Ishikawa (cell line): Measurements from ENCODE around the gene ZCCHC7.

ENCODE experiments used
- CEBPB ChIP-seq: IDR thresholded peaks from 2 replicates; pipeline ENCODE4 v1.6.1; 2012
- CREB1 ChIP-seq: IDR thresholded peaks from 2 replicates; pipeline ENCODE4 v1.6.1; 2012; ENCODE audit warnings: low read depth
- EGR1 ChIP-seq: IDR thresholded peaks from 2 replicates; pipeline ENCODE4 v1.6.1; 2012
- EP300 ChIP-seq: IDR thresholded peaks from 2 replicates; pipeline ENCODE4 v1.6.1; 2012; ENCODE audit warnings: borderline replicate concordance
- FOXM1 ChIP-seq: IDR thresholded peaks from 2 replicates; pipeline ENCODE4 v1.6.1; 2012; ENCODE audit warnings: low read depth, borderline replicate concordance
- MAX ChIP-seq: IDR thresholded peaks from 2 replicates; pipeline ENCODE4 v1.6.1; 2012
- NFIC ChIP-seq: IDR thresholded peaks from 2 replicates; pipeline ENCODE4 v1.6.1; 2012
- RAD21 ChIP-seq: IDR thresholded peaks from 2 replicates; pipeline ENCODE4 v1.6.1; 2012; ENCODE audit warnings: low read depth
- TAF1 ChIP-seq: IDR thresholded peaks from 2 replicates; pipeline ENCODE4 v1.6.1; 2012; ENCODE audit warnings: low read depth, mild to moderate bottlenecking
- TCF12 ChIP-seq: IDR thresholded peaks from 2 replicates; pipeline ENCODE4 v1.6.1; 2012; ENCODE audit warnings: low read depth
- TEAD4 ChIP-seq: IDR thresholded peaks from 2 replicates; pipeline ENCODE4 v1.6.1; 2012
- USF1 ChIP-seq: IDR thresholded peaks from 2 replicates; pipeline ENCODE4 v1.6.1; 2012
- YY1 ChIP-seq: IDR thresholded peaks from 2 replicates; pipeline ENCODE4 v1.6.1; 2012; ENCODE audit warnings: low read depth
- ZBTB7A ChIP-seq: IDR thresholded peaks from 2 replicates; pipeline ENCODE4 v1.6.1; 2012; ENCODE audit warnings: low read depth
- TF ChIP-seq, protein P1 (sequence below): IDR thresholded peaks from 2 replicates; pipeline ENCODE4 v1.6.1; 2012; ENCODE audit warnings: low read depth, mild to moderate bottlenecking

Gene ZCCHC7

GRCh38 chr9:37107701-37108100 is 12.7 kb upstream of the ZCCHC7 start:
- TF ChIP-seq EP300: no peak
- TF ChIP-seq TAF1: no peak
- no peak for TF ChIP-seq TCF12
- TF ChIP-seq MAX: no peak
- no peak for TF ChIP-seq EGR1
- no peak for TF ChIP-seq ZBTB7A
- no peak for TF ChIP-seq USF1
- TF ChIP-seq, protein P1, sequence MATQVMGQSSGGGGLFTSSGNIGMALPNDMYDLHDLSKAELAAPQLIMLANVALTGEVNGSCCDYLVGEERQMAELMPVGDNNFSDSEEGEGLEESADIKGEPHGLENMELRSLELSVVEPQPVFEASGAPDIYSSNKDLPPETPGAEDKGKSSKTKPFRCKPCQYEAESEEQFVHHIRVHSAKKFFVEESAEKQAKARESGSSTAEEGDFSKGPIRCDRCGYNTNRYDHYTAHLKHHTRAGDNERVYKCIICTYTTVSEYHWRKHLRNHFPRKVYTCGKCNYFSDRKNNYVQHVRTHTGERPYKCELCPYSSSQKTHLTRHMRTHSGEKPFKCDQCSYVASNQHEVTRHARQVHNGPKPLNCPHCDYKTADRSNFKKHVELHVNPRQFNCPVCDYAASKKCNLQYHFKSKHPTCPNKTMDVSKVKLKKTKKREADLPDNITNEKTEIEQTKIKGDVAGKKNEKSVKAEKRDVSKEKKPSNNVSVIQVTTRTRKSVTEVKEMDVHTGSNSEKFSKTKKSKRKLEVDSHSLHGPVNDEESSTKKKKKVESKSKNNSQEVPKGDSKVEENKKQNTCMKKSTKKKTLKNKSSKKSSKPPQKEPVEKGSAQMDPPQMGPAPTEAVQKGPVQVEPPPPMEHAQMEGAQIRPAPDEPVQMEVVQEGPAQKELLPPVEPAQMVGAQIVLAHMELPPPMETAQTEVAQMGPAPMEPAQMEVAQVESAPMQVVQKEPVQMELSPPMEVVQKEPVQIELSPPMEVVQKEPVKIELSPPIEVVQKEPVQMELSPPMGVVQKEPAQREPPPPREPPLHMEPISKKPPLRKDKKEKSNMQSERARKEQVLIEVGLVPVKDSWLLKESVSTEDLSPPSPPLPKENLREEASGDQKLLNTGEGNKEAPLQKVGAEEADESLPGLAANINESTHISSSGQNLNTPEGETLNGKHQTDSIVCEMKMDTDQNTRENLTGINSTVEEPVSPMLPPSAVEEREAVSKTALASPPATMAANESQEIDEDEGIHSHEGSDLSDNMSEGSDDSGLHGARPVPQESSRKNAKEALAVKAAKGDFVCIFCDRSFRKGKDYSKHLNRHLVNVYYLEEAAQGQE: no peak
- no peak for TF ChIP-seq CEBPB

- TF ChIP-seq MAX (no peak), USF1 (no peak), CREB1 (no peak), CEBPB (no peak), EGR1 (no peak), FOXM1 (no peak), TEAD4 (no peak), ZBTB7A (no peak)
These were observed 2.4 kb upstream of the ZCCHC7 start for GRCh38 chr9:37117956-37118355.

DNA sequence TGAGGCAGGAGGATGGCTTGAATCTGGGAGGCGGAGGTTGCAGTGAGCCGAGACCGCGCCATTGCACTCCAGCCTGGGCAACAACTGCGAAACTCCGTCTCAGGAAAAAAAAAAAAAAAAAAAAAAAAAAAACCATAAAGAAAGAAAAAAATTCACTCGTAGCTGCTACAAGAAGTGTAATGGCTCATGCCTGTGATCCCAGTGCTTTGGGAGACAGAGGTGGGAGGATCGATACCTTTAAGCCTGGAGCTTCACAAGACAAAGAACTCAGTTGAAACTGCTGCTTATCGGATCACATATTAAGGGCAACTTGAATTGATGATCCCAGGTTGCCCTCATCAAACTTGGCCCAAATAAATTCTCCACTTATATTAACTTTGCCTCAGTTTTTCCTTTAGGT is 1.0 kb upstream of the ZCCHC7 start:
- no peak for TF ChIP-seq TAF1
- no peak for TF ChIP-seq RAD21
- TF ChIP-seq TEAD4: no peak
- TF ChIP-seq, protein P1: no peak
- no peak for TF ChIP-seq CEBPB
- TF ChIP-seq CREB1: no peak
- TF ChIP-seq EGR1: no peak
- no peak for TF ChIP-seq FOXM1
- TF ChIP-seq NFIC: no peak
- TF ChIP-seq TCF12: no peak
- TF ChIP-seq MAX: no peak
- no peak for TF ChIP-seq USF1
- no peak for TF ChIP-seq YY1
- TF ChIP-seq ZBTB7A: no peak
- no peak for TF ChIP-seq EP300

DNA sequence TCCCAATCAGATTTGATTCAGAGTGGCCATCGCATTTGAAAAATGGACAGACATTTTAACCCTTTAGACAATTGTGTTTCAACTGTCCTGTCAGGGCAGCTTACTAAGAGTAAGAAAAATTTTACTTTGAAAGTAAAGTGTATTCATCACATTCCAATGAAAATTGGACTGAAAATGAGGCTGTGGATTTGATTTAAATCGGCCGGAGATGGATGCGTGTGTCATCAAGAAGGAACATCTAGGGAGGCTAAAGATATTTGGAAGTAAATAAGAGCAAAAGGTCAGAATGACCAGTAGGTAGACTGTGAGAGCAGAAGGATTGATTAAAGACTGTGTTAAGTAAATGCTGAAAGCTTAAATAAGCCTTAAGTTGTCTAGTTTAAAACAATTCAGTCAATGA is 1.5 kb downstream of the ZCCHC7 start:
- TF ChIP-seq CREB1 (no peak), FOXM1 (no peak), TCF12 (no peak)
- TF ChIP-seq, protein P1: no peak

DNA sequence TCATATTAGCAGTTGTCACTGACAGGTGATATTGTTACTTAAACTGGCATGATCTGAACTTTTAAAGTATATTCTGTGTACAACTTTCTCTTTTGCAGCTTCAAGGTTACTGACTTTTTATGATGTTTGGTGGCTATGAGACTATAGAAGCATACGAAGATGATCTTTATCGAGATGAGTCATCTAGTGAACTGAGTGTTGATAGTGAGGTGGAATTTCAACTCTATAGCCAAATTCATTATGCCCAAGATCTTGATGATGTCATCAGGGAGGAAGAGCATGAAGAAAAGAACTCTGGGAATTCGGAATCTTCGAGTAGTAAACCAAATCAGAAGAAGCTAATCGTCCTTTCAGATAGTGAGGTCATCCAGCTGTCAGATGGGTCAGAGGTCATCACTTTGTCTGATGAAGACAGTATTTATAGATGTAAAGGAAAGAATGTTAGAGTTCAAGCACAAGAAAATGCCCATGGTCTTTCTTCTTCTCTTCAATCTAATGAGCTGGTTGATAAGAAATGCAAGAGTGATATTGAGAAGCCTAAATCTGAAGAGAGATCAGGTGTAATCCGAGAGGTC is 5.9 kb downstream of the ZCCHC7 start:
- TF ChIP-seq TCF12 (no peak), TAF1 (no peak), EP300 (no peak), NFIC (no peak), CEBPB (no peak), CREB1 (no peak), USF1 (no peak), ZBTB7A (no peak), FOXM1 (no peak), YY1 (no peak), RAD21 (no peak), TEAD4 (no peak)
- TF ChIP-seq, protein P1: no peak
